ENCODE measurements around the gene RPA3.
A peak's percentile ranks its signal among the peaks of the same experiment; 100 is the strongest.

Gene RPA3

DNA sequence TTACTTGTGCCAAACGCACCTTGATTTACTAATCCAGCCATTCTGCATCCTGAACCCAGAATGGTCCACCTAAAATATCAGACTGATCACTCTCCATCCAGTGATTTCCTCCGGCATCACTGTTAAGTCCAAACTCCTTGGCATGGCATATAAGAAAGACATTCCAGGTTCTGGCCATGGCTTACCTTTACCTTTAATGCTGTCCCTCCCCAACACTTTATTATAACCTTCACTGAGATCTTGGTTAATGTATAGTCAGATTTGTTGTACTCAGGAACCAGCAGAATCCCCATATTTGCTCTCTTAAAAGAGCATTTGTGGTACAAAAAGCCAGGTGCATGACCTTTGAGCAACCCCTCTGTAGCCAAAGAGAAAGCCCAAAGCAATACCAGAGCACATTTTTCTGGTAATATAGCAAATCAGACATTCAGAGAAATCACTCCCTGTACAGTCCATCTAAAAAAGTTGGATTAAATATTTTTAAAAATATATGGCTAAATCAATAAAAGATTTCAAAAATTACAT lies 67.7 kb downstream of the RPA3 start:
- DNase-seq, result no peak

GRCh38 chr7:7647495-7648036 lies 70.8 kb downstream of the RPA3 start:
- no peak for DNase-seq

DNA sequence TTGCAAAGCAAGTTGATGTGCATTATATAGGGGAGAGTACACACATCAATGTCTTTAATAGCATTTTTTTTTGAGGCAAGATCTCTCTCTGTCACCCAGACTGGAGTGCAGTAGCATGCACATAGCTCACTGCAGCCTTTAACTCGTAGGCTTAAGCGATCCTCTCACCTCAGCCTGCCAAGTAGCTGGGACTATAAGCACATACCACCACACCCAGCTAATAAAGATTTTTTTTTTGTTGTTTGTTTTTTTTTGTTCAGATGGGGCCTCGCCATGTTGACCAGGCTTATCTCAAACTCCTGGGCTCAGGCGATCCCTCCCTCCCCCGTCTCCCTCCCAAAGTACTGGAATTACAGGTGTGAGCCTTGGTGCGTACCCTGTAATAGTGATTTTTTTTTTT lies 76.3 kb downstream of the RPA3 start:
- no peak for DNase-seq

DNA sequence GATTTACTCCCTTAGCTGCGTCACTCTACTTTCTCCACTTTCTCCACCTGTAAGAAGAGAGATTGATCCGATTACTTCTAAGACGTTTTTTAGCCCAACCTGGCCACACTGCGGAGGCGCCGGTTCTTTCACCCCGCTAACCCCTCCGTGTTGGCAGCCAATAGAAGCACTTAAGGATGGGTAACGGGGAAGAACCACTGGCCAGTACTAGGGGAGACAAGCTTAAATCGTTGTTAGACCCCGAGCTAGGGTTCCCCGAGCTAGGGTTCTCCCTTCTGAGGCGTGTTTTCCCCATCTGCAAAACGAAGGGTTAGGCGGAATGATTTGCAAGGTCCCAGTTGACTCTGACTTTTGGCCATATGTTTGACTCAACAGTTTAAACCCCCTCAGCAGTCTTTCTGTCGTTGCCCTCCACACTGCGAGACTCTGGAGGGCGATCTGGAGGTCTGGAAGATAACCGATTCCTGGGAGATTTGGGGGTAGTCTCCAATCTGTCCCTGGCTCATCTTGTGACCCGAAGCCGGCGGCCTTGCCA lies 77.2 kb downstream of the RPA3 start:
- no peak for DNase-seq

DNA sequence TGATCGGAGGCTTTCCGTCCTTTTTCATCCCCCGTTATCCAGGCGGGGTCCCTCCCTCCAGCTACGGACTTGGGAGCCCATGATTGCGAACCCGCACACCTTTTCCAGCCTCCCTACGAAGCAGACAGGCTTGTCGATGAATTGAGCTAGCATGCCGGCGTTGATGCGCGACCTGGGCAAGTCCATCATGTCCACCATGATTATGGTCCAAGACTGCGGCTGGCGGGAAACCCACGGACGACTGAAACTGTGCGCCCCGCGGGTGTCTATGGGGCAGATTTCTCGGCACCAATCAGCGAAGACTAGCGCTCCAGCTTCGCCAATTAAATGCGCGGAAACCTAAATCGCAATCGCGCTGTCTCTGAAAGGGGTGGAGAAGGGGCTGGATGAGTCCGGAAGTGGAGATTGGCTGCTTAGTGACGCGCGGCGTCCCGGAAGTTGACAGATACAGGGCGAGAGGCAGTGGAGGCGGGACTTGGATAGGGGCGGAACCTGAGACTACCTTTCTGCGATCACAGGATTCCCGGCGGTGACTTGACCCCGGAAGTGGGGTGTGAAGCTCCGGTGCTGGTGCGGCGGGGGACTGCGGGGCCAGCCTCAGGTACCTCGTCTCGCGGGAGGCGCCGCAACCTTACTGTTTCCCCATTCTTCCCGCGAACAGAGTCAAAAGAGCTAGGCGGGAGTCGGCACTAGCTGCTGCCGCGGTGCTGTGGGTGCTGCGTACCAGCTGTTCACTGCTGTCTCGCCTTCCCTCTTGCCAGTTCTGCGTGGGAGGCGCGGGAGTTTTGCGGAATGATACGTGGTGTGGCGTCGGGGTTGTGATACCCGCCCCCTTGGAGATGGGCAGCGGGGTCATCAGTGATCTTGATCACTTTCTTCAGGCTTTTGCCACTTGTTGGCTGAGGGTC lies 77.9 kb downstream of the RPA3 start, which contains the start of gene UMAD1:
TSS of gene UMAD1 (plus strand) at position 532 of the 908 bp plus-strand sequence. CDS start 32,620 bp downstream, outside the sequence.
- peak; percentile 99 for DNase-seq

- DNase-seq, result peak; percentile 70
These were observed 78.6 kb downstream of the RPA3 start for GRCh38 chr7:7639847-7640220.

- no peak for DNase-seq
These were observed 79.0 kb downstream of the RPA3 start for GRCh38 chr7:7639421-7639820.

GRCh38 chr7:7630626-7631329 lies 87.6 kb downstream of the RPA3 start:
- DNase-seq, result no peak

DNA sequence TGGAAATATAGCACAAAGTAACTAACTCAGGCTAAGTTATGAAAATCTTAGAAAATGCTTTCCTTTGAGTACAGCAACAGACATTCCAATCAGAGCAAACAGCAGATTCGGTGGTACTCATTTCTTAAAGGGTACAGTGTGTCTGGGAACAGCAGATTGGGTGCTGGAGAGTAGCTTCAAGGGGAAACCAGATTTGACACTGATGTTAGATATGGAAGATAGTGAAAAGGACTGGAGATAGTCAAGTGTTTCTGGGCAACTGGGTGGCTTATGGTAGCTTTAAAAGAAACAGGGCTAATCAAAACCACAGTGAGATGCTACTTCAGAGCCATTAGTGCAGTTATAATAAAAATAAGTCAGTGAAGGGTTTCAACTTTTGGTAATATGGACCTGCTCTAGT lies 89.9 kb downstream of the RPA3 start:
- DNase-seq, result no peak

GRCh38 chr7:7620644-7621210 lies 97.7 kb downstream of the RPA3 start:
- no peak for DNase-seq

- DNase-seq, result no peak
These were observed 98.2 kb downstream of the RPA3 start for GRCh38 chr7:7620236-7620635.

DNA sequence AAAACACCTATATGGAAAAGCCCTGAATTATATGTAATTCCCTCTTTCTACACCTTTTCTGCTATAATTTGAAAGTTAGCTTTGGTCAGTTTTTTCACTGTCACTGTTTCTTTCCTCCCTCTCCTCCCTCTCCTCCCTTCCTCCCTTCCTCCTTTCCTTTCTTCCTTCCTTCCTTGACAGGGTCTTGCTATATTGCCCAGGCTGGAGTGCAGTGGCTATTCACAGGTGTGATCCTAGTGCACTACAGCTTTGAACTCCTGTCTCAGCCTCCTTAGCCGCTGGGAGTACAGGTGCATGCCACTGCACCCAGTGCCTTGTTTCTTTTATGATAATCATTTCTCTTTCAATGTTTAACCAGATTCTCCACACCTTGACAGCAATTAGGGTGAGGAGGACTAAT lies 100.0 kb downstream of the RPA3 start:
- no peak for DNase-seq

GRCh38 chr7:7617550-7617949 lies 100.9 kb downstream of the RPA3 start:
- no peak for DNase-seq

DNA sequence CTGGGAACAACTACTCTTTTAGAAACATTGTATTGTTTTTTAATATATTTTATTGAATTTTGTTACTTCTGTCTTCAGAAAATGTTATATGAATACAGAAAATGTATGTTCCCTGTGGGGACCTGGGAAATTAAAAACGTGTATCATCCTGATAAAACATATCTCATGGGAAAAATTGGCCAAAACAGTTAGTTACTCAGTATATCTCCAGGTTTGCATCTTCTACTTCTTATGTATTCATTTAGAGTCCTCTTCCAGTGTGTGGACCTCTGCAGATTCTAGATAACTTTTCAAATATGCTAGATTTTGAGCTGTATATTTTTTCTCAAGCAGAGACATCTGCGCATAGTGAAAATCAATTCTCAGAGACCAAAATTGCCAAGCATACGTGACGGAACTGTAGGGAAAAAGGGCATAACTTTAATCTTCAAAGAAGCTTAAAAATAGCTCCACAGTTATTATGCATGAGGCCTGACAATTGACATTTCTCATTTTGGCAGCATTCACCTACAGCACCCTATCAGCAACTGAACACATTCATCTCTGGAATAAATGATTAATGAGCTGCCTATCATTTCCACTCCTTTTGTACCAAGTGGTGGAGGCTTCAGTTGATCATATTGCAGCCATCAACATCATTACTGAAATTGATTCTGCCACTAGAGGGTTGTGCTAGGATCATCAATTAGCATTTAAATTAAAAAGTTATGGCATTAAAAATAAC lies 104.2 kb downstream of the RPA3 start:
- no peak for DNase-seq

GRCh38 chr7:7613210-7613609 lies 105.2 kb downstream of the RPA3 start:
- no peak for DNase-seq

DNA sequence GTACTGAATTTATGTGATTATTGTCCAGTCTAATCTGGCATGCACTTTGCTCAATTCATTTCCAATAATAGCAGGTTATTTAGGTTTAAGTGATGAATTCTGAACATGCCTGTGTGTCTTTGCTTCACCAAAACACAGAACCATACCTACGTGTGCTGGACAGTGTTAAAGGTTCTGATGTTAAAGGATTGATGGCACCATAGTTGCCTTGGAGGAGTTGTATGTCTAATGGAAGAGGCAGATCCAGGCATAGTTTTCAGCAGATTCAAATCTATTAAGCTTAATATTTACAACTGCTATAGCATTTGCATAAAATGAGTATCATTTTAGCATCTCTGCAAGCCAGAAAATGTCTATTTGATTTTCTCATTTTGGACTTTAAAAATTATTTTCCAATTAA lies 105.9 kb downstream of the RPA3 start:
- DNase-seq, result no peak

DNA sequence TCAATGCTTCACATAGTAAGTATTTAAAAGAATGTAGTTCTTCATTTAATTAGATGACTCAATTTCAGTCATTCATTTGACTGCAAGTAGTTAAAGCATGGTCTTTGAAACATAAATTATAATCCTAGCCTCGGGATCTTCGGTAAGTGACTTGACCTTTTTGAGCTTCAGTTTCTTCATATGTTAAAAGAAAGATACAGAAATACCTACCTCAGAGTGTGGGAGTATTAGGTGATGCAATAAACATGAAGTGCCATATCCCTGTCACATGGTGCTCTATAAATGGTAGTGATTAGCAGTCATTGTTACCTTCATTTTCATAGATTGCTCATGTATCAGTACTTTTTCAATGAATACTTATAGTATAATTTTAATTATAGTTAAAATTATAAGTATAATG lies 109.1 kb downstream of the RPA3 start:
- DNase-seq, result no peak

DNA sequence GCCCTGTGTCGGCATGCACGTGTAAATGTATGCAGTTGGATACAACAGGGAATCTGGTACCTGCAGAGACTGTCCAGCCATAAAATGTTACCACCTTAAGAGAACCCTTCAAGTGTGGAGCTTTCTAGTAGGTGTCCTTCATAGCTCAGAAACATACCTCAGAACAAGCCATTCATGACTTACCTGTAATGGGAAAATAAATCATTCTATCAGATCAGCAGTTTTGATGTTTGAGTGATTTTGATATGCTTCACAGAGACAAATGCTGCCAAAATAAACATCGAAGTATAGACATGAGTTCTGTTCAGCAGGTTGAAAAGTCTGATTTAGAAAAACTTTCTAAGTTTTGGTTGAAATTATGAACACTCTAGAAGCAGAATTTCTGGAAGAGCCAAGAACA lies 111.4 kb downstream of the RPA3 start:
- DNase-seq, result no peak

DNA sequence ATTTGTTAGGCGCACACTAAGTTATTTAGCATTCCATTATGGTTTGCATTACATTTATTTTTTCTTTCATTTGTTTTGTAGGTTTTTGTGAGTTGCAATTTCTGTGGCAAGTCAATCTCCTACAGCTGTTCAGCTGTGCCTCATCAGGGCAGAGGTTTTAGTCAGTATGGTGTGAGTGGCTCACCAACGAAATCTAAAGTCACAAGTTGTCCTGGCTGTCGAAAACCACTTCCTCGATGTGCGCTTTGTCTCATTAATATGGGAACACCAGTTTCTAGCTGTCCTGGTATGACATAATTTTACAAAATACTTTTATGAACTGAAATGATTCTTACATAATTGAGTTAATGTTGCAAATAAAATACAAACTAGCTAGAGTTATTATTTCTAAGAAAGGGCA lies 122.2 kb downstream of the RPA3 start:
- peak; percentile 28 for DNase-seq

DNA sequence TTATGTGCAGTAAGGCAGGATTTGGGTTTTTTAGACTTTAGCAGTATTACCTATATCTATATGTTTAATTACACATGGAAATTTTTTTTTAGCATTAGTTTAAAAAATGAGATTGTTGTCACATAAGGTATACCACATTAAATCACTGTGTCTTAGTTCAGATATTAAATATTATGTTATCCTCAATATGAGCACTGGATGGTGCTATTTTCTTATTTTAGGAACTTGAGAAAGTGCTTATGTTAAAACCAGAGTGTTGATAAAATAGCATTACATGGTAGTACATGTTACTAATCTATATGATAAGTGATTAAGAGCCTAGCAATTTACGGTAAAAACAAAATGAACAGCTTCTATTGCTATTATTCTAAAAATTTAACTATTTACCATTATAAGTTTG lies 123.0 kb downstream of the RPA3 start:
- DNase-seq, result peak; percentile 51
